HG03442 (cell line): ENCODE data around the gene WDR18.
A peak's percentile ranks its signal among the peaks of the same experiment; 100 is the strongest.
"Not testable (repeated sequence)": the region's sequence is repeated elsewhere in the genome, so short reads cannot be mapped to it uniquely, and the experiment has no call there.

Source experiments
- ATAC-seq: cut with Tn5 transposase; IDR thresholded peaks from one replicate; pipeline ENCODE4 v1.9.1; 2021; ENCODE audit warnings: mild to moderate bottlenecking, moderate library complexity; ENCODE audit not compliant: unreplicated experiment

Gene WDR18

GRCh38 chr19:1018393-1018792 is 34.2 kb downstream of the WDR18 start:
- ATAC-seq, result no peak

- no peak for ATAC-seq
Observed at GRCh38 chr19:1018932-1019615, 34.9 kb downstream of the WDR18 start.

GRCh38 chr19:1019616-1019961 is 35.4 kb downstream of the WDR18 start:
- ATAC-seq, result no peak

- ATAC-seq, result no peak
Observed at GRCh38 chr19:1019980-1020867, 36.1 kb downstream of the WDR18 start.

GRCh38 chr19:1020868-1021425 is 36.8 kb downstream of the WDR18 start, which contains the start of gene TMEM259:
Gene TMEM259 (minus strand): TSS chr19:1021123. CDS start chr19:1020996, 127 bp downstream.
- ATAC-seq, result peak; percentile 66

- ATAC-seq, result not testable (repeated sequence)
Observed at GRCh38 chr19:1023883-1024188, 39.7 kb downstream of the WDR18 start.

- ATAC-seq, result not testable (repeated sequence)
Observed at GRCh38 chr19:1025080-1025479, 40.9 kb downstream of the WDR18 start.

GRCh38 chr19:1025960-1026782 is 42.0 kb downstream of the WDR18 start, which contains the start of gene CNN2:
Gene CNN2 (plus strand): TSS chr19:1026608. CDS start chr19:1026662, 54 bp downstream.
- ATAC-seq, result peak; percentile 50

- peak; percentile 24 for ATAC-seq
Observed at GRCh38 chr19:1026783-1027649, 42.9 kb downstream of the WDR18 start.

- no peak for ATAC-seq
Observed at GRCh38 chr19:1027650-1028061, 43.5 kb downstream of the WDR18 start.

GRCh38 chr19:1028062-1028926 is 44.1 kb downstream of the WDR18 start:
- no peak for ATAC-seq

- ATAC-seq, result no peak
Observed at GRCh38 chr19:1032264-1032867, 48.2 kb downstream of the WDR18 start.

GRCh38 chr19:1035998-1036621 is 52.0 kb downstream of the WDR18 start:
- ATAC-seq, result no peak

- no peak for ATAC-seq
Observed at GRCh38 chr19:1037621-1038064, 53.5 kb downstream of the WDR18 start.

GRCh38 chr19:1038978-1039645 is 55.0 kb downstream of the WDR18 start:
- no peak for ATAC-seq

- ATAC-seq, result peak; percentile 75
Observed at GRCh38 chr19:1039646-1040475, 55.7 kb downstream of the WDR18 start, which contains the start of gene ABCA7. Gene ABCA7 (plus strand): TSS chr19:1040107. CDS start chr19:1041362, 1,255 bp downstream.
